Measurements from ENCODE around the gene TPTE.
"Not testable (repeated sequence)": the region's sequence is repeated elsewhere in the genome, so short reads cannot be mapped to it uniquely, and the experiment has no call there.

Gene TPTE

GRCh38 chr21:10521091-10521598, at the start of gene TPTE:
Gene TPTE, plus strand, starts transcription at chr21:10521583. Its CDS starts 17,141 bp downstream, at chr21:10538724.
- no peaks in the 10 kb centered on the region for H4K20me1 ChIP-seq
- no peak within 1 kb of the TSS for H3K9ac ChIP-seq
- no peak for TF ChIP-seq Cebpa-rat (IDR thresholded peaks at IDR 0.05)
- H3K4me2 ChIP-seq, result no peak within 1 kb of the TSS
- no peak within 1 kb of the TSS for H3K4me3 ChIP-seq
- peaks cover 10 to 26% (median 15%) of the 10 kb centered on the region in 11 experiments for H3K9me3 ChIP-seq (replicated peaks in 1 of 11)
- no peaks in the 10 kb centered on the region for H3K4me1 ChIP-seq
- no peaks in the 10 kb centered on the region for H3K36me3 ChIP-seq
- H3K27ac ChIP-seq, result no peak within 1 kb of the TSS
- H3K27me3 ChIP-seq, result no peaks in the 10 kb centered on the region

- H4K20me1 ChIP-seq; H3K36me3 ChIP-seq; H3K27ac ChIP-seq; H3K4me1 ChIP-seq; H3K27me3 ChIP-seq; H3K9ac ChIP-seq; H3K9me3 ChIP-seq (replicated peaks in 1 of 11); H3K4me2 ChIP-seq; H3K4me3 ChIP-seq: not testable (repeated sequence)
These were observed 49.4 kb upstream of the TPTE start for GRCh38 chr21:10471999-10472398.

GRCh38 chr21:10477794-10478193, 43.6 kb upstream of the TPTE start:
- not testable (repeated sequence) for H3K4me3 ChIP-seq; H4K20me1 ChIP-seq; H3K27ac ChIP-seq; H3K4me1 ChIP-seq; H3K4me2 ChIP-seq; H3K36me3 ChIP-seq; H3K9ac ChIP-seq; H3K27me3 ChIP-seq; H3K9me3 ChIP-seq (replicated peaks in 1 of 11)

GRCh38 chr21:10479875-10480274, 41.5 kb upstream of the TPTE start:
- H3K36me3 ChIP-seq; H4K20me1 ChIP-seq; H3K9ac ChIP-seq; H3K4me2 ChIP-seq; H3K9me3 ChIP-seq (replicated peaks in 1 of 11); H3K27me3 ChIP-seq; H3K4me3 ChIP-seq; H3K4me1 ChIP-seq; H3K27ac ChIP-seq: not testable (repeated sequence)

- not testable (repeated sequence) for H4K20me1 ChIP-seq; H3K27me3 ChIP-seq; H3K4me1 ChIP-seq; H3K9ac ChIP-seq; H3K9me3 ChIP-seq (replicated peaks in 1 of 11); H3K36me3 ChIP-seq; H3K4me2 ChIP-seq; H3K4me3 ChIP-seq; H3K27ac ChIP-seq
These were observed 36.5 kb upstream of the TPTE start for GRCh38 chr21:10484864-10485263.

GRCh38 chr21:10490453-10490852, 30.9 kb upstream of the TPTE start:
- H3K36me3 ChIP-seq, H3K4me2 ChIP-seq, H3K4me3 ChIP-seq: not testable (repeated sequence)

GRCh38 chr21:10511116-10511515, 10.3 kb upstream of the TPTE start:
- no peak overlapping the region for H3K4me2 ChIP-seq
- no peaks in the 10 kb centered on the region for H3K27me3 ChIP-seq
- H3K9me3 ChIP-seq (replicated peaks in 1 of 11), result no peaks in the 10 kb centered on the region
- no peaks in the 10 kb centered on the region for H3K4me1 ChIP-seq
- no peaks in the 10 kb centered on the region for H3K36me3 ChIP-seq
- no peak for TF ChIP-seq Cebpa-rat (IDR thresholded peaks at IDR 0.05)
- H3K9ac ChIP-seq, result no peak overlapping the region
- H3K27ac ChIP-seq, result no peak overlapping the region
- no peaks in the 10 kb centered on the region for H4K20me1 ChIP-seq
- no peak overlapping the region for H3K4me3 ChIP-seq

More at GRCh38 chr21:10490453-10490852, 30.9 kb upstream of the TPTE start:
- not testable (repeated sequence) for H3K27me3 ChIP-seq; H3K27ac ChIP-seq; H3K4me1 ChIP-seq; H3K9ac ChIP-seq; H4K20me1 ChIP-seq; H3K9me3 ChIP-seq (replicated peaks in 1 of 11)

- H3K36me3 ChIP-seq, H3K4me2 ChIP-seq, H3K4me1 ChIP-seq, H3K4me3 ChIP-seq, H4K20me1 ChIP-seq, H3K9ac ChIP-seq, H3K27me3 ChIP-seq, H3K27ac ChIP-seq: not testable (repeated sequence)
- peaks cover 10 to 17% (median 14%) of the 10 kb centered on the region in 11 experiments for H3K9me3 ChIP-seq (replicated peaks in 1 of 11)
These were observed 4.5 kb upstream of the TPTE start for GRCh38 chr21:10516889-10517288.

GRCh38 chr21:10517904-10518303, 3.5 kb upstream of the TPTE start:
- not testable (repeated sequence) for H4K20me1 ChIP-seq, H3K9ac ChIP-seq, H3K4me2 ChIP-seq, H3K27me3 ChIP-seq, H3K4me3 ChIP-seq, H3K36me3 ChIP-seq, H3K4me1 ChIP-seq, H3K27ac ChIP-seq
- peaks cover 10 to 22% (median 15%) of the 10 kb centered on the region in 11 experiments for H3K9me3 ChIP-seq (replicated peaks in 1 of 11)

- not testable (repeated sequence) for H3K4me2 ChIP-seq, H3K27ac ChIP-seq, H3K4me3 ChIP-seq, H3K9ac ChIP-seq, H3K4me1 ChIP-seq, H3K36me3 ChIP-seq, H4K20me1 ChIP-seq, H3K27me3 ChIP-seq
- peaks cover 10 to 26% (median 15%) of the 10 kb centered on the region in 11 experiments for H3K9me3 ChIP-seq (replicated peaks in 1 of 11)
These were observed 585 bp downstream of the TPTE start for GRCh38 chr21:10521835-10522500.

- no peaks in the 10 kb centered on the region for H3K4me1 ChIP-seq
- H3K36me3 ChIP-seq, result no peaks in the 10 kb centered on the region
- H4K20me1 ChIP-seq, result no peaks in the 10 kb centered on the region
- no peak overlapping the region for H3K4me2 ChIP-seq
- no peak overlapping the region for H3K4me3 ChIP-seq
- no peaks in the 10 kb centered on the region for H3K27me3 ChIP-seq
- no peak overlapping the region for H3K27ac ChIP-seq
- no peak overlapping the region for H3K9ac ChIP-seq
- H3K9me3 ChIP-seq (replicated peaks in 1 of 11), result no peaks in the 10 kb centered on the region
- no peak for TF ChIP-seq Cebpa-rat (IDR thresholded peaks at IDR 0.05)
These were observed 18.6 kb downstream of the TPTE start for GRCh38 chr21:10539956-10540355.

GRCh38 chr21:10544376-10544775, 23.0 kb downstream of the TPTE start:
- H3K4me3 ChIP-seq, H3K36me3 ChIP-seq, H3K4me1 ChIP-seq, H4K20me1 ChIP-seq, H3K27ac ChIP-seq, H3K4me2 ChIP-seq, H3K27me3 ChIP-seq, H3K9ac ChIP-seq: not testable (repeated sequence)
- H3K9me3 ChIP-seq (replicated peaks in 1 of 11), result peaks cover 0 to 13% (median 8%) of the 10 kb centered on the region in 11 experiments; a peak in 11 of 22 replicates

- not testable (repeated sequence) for H4K20me1 ChIP-seq, H3K27me3 ChIP-seq, H3K9ac ChIP-seq, H3K4me1 ChIP-seq, H3K36me3 ChIP-seq, H3K27ac ChIP-seq, H3K4me2 ChIP-seq, H3K4me3 ChIP-seq
- peaks cover 4 to 16% (median 9%) of the 10 kb centered on the region in 11 experiments; a peak in 13 of 22 replicates for H3K9me3 ChIP-seq (replicated peaks in 1 of 11)
These were observed 26.5 kb downstream of the TPTE start for GRCh38 chr21:10547868-10548267.

- H3K4me1 ChIP-seq, H4K20me1 ChIP-seq, H3K27ac ChIP-seq, H3K9ac ChIP-seq, H3K27me3 ChIP-seq, H3K36me3 ChIP-seq, H3K4me2 ChIP-seq, H3K4me3 ChIP-seq: not testable (repeated sequence)
- H3K9me3 ChIP-seq (replicated peaks in 1 of 11), result peaks cover 4 to 16% (median 9%) of the 10 kb centered on the region in 11 experiments; a peak in 13 of 22 replicates
These were observed 27.1 kb downstream of the TPTE start for GRCh38 chr21:10548331-10548954.

Data from BLaER1 treated with 17β-estradiol and CSF1 and Interleukin-3, amounts not matched to agents 10 nM and 100 nM (cell line).